Activated CD4-positive, alpha-beta memory T cell treated with anti-CD3 and anti-CD28 coated beads, Interleukin-2, amount 10 ng/mL, durations not matched to agents 7 days and 5 days (primary cell): ENCODE measurements around the gene UBE2J1. TPM values are rescaled to one million over a fixed set of nuclear protein-coding genes. Genes with fewer than 3 reads are reported as not detected.
"Not testable (repeated sequence)": the region's sequence is repeated elsewhere in the genome, so short reads cannot be mapped to it uniquely, and the experiment has no call there.

Experiments used
- CTCF ChIA-PET: fragments of 350-600 bp; sonication (Branson Sonifier 250); formaldehyde crosslinking; loops from one replicate; lab custom pipeline; 2021; ENCODE audit warnings: antibody characterized with exemption, inconsistent platforms; lab: Charles Lee
- POLR2A ChIA-PET: fragments of 350-600 bp; sonication (Branson Sonifier 250); formaldehyde crosslinking; loops from one replicate; lab custom pipeline; 2021; ENCODE audit warnings: antibody characterized with exemption; lab: Charles Lee
- DNase-seq: peaks from one replicate; pipeline ENCODE4 v3.0.0-alpha.2; 2020
- H3K27ac Mint-ChIP-seq: one replicate; pipeline ENCODE4 v1.8.0; 2021; ENCODE audit warnings: mild to moderate bottlenecking, mixed read lengths
- H3K27me3 Mint-ChIP-seq: one replicate; pipeline ENCODE4 v1.8.0; 2021; ENCODE audit warnings: mixed read lengths
- H3K36me3 Mint-ChIP-seq: one replicate; pipeline ENCODE4 v1.8.0; 2021; ENCODE audit warnings: low read depth, mixed read lengths
- H3K4me1 Mint-ChIP-seq: one replicate; pipeline ENCODE4 v1.8.0; 2021; ENCODE audit warnings: mixed read lengths
- H3K4me3 Mint-ChIP-seq: one replicate; pipeline ENCODE4 v1.8.0; 2021; ENCODE audit warnings: mild to moderate bottlenecking, mixed read lengths
- H3K9me3 Mint-ChIP-seq: one replicate; pipeline ENCODE4 v1.8.0; 2021; ENCODE audit warnings: mixed read lengths
- total RNA-seq, 2 experiments: library from RNA; stranded (reverse); gene quantifications; one replicate each; pipeline ENCODE4 v1.2.3, GENCODE V29; 2021

Gene UBE2J1, protein sequence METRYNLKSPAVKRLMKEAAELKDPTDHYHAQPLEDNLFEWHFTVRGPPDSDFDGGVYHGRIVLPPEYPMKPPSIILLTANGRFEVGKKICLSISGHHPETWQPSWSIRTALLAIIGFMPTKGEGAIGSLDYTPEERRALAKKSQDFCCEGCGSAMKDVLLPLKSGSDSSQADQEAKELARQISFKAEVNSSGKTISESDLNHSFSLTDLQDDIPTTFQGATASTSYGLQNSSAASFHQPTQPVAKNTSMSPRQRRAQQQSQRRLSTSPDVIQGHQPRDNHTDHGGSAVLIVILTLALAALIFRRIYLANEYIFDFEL
- total RNA-seq = 10 to 100 TPM; 36.9 to 37.2 TPM

DNA sequence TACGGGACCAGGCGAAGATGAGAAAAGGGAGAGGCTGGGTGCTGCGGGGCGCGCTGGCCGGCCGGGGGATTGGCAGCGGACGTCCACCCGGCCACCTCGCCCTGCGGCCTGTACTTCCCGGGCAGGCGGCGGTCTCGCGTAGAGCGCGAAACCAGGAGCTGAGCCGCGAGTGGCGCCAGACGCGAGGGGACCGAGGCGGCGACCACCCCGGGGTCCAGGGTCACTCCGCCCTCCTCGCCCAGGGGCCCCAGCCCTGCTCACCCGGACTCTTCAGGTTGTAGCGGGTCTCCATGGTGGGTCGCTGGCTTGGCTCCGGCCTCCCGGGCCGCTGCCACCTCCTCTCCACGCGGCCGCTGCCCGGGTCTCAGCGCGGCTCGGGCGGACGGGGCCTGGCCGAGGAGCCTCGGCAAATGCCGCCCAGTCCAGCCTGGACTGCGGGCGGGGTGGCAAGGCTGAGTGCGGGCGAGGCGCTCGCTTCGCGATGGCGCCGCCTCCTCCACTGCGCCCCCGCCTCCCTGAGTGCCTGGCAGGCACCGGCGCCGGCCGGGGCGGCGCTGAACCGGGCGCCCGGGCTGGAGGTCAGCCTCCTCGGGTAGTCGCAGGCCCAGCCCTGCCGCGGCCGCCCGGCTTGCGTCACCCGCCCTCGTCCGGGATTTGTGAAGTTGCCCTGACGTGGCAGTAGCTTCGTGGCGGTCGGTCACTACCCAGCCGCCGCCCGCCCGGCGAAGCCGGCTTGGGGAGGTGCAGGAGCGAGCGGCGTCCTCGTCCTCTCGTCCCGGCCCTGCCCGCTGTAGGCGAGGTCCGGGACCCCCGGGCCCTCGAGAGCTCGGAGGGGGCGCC, at the start of gene UBE2J1:
UBE2J1 (minus strand) TSS at position 445 of the 840 bp plus-strand sequence; CDS start at position 292, 153 bp downstream.
- H3K9me3 Mint-ChIP-seq = no peaks in the 10 kb centered on the region
- peaks cover 19% of the 10 kb centered on the region for H3K36me3 Mint-ChIP-seq
- peak within 1 kb of the TSS; percentile 88 for H3K27ac Mint-ChIP-seq
- POLR2A ChIA-PET = interaction anchor here (0.9 to 9.4 kb wide), 16 partner anchors 8 to 932 kb away, joined by 3 to 131 read pairs (median 6); partner anchors contain the start of genes LYRM2, PM20D2, PNRC1 and RNGTT
- peak within 1 kb of the TSS; percentile 90 for H3K4me3 Mint-ChIP-seq
- H3K27me3 Mint-ChIP-seq = no peaks in the 10 kb centered on the region
- DNase-seq = peak; percentile 82
- peaks cover 68% of the 10 kb centered on the region for H3K4me1 Mint-ChIP-seq
- CTCF ChIA-PET = interaction anchor here (0.9 to 4.5 kb wide), 7 partner anchors 10 to 54 kb away, joined by 3 to 41 read pairs (median 12); no protein-coding TSS in a partner anchor

- no peaks in the 10 kb centered on the region for H3K9me3 Mint-ChIP-seq
- H3K4me1 Mint-ChIP-seq = no peaks in the 10 kb centered on the region
- ChIA-PET CTCF (no interaction called here), POLR2A (no interaction called here)
- no peak for DNase-seq
- no peak overlapping the region for H3K4me3 Mint-ChIP-seq
- no peaks in the 10 kb centered on the region for H3K36me3 Mint-ChIP-seq
- H3K27me3 Mint-ChIP-seq = no peaks in the 10 kb centered on the region
- no peak overlapping the region for H3K27ac Mint-ChIP-seq
Observed at GRCh38 chr6:89400912-89401399, 48.4 kb upstream of the UBE2J1 start.

- no peak for DNase-seq
- CTCF ChIA-PET = no interaction called here
- H3K9me3 Mint-ChIP-seq = no peaks in the 10 kb centered on the region
- no peak overlapping the region for H3K4me3 Mint-ChIP-seq
- H3K36me3 Mint-ChIP-seq = no peaks in the 10 kb centered on the region
- H3K27me3 Mint-ChIP-seq = no peaks in the 10 kb centered on the region
- POLR2A ChIA-PET = no interaction called here
- H3K27ac Mint-ChIP-seq = no peak overlapping the region
- no peaks in the 10 kb centered on the region for H3K4me1 Mint-ChIP-seq
Observed at GRCh38 chr6:89400050-89400449, 47.5 kb upstream of the UBE2J1 start.

DNA sequence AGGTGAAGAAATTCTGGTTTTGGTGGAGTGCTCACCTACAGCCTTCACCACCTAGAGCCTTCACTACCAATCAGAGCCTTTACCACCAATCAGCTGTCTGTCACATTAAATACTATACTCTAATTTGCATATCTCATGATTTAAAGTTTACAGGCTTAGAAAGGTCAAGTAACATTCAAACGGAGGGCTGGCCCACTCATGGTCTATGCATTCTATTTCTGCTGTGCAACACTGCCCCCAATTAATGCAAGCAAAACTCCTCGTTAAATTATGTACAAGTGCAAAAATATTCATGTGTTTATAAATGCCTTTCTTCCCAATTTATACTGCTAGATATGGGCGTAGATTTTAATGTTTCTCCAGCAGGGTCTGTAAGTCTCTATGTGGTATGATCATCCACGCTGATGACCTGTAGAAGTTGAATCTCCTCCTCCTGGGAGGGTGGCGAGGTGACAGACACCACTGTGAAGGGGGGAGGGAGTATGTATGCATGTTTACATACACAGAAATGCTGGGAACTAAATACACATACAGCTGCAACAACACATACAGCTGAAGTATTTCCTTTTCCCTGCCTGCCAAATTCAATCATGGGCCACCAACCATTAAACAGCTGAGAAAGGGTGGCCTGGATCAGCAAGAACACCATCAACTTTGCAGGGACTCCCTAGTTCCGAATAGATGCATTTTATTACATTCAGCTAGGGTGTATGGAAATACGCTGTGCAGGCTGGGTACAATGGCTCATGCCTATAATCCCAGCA, 46.4 kb upstream of the UBE2J1 start:
- Mint-ChIP-seq H3K4me1 (no peaks in the 10 kb centered on the region), H3K27me3 (no peaks in the 10 kb centered on the region), H3K27ac (no peak overlapping the region), H3K9me3 (no peaks in the 10 kb centered on the region), H3K4me3 (no peak overlapping the region), H3K36me3 (no peaks in the 10 kb centered on the region)
- ChIA-PET CTCF (interaction anchor here (1.5 kb wide), 1 partner anchor 32 kb away, joined by 3 read pairs; no protein-coding TSS in a partner anchor), POLR2A (no interaction called here)
- DNase-seq = no peak

DNA sequence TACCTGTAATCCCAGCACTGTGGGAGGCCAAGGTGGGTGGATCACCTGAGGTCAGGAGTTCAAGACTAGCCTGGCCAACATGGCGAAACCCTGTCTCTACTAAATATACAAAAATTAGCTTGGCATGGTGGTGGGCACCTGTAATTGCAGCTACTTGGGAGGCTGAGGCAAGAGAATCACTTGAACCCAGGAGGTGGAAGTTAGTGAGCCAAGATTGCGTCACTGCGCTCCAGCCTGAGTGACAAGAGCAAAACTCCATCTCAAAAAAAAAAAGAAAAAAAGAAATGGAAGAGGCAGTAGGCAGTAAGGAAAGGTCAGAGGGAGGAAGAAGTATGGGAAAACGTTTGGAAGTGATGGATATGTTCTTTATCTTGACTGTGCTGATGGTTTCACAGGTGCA, 45.4 kb upstream of the UBE2J1 start:
- CTCF ChIA-PET = interaction anchor here (1.5 kb wide), 1 partner anchor 31 kb away, joined by 3 read pairs; no protein-coding TSS in a partner anchor
- DNase-seq, H3K36me3 Mint-ChIP-seq, H3K9me3 Mint-ChIP-seq, H3K27me3 Mint-ChIP-seq, POLR2A ChIA-PET, H3K4me3 Mint-ChIP-seq, H3K27ac Mint-ChIP-seq, H3K4me1 Mint-ChIP-seq: not testable (repeated sequence)

DNA sequence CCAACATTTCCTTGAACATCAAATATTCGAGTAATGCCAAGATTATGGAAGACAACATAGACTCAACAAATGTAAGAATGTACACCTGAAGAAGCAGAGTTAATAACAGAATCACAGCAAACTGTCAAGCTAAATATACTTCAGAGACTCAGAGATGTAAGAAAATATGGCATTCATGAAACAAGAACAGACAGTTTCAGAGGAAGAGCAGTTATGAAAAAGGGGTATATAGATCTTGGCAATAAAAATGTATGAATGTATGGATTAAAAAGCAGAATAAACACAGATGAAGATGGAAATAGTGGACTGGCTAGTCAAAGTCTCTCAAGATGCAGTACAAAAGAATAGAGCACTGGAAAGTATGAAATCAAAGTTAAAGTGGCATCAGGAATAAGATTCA, 41.1 kb upstream of the UBE2J1 start:
- Mint-ChIP-seq H3K36me3 (no peaks in the 10 kb centered on the region), H3K4me3 (no peak overlapping the region), H3K4me1 (no peaks in the 10 kb centered on the region), H3K27me3 (peaks cover 7% of the 10 kb centered on the region), H3K27ac (no peak overlapping the region), H3K9me3 (peaks cover 4% of the 10 kb centered on the region)
- no peak for DNase-seq
- ChIA-PET CTCF (no interaction called here), POLR2A (no interaction called here)

GRCh38 chr6:89392823-89393222, 40.3 kb upstream of the UBE2J1 start:
- peaks cover 7% of the 10 kb centered on the region for H3K27me3 Mint-ChIP-seq
- no peaks in the 10 kb centered on the region for H3K36me3 Mint-ChIP-seq
- no peak for DNase-seq
- CTCF ChIA-PET = no interaction called here
- H3K9me3 Mint-ChIP-seq = peaks cover 4% of the 10 kb centered on the region
- no peak overlapping the region for H3K27ac Mint-ChIP-seq
- POLR2A ChIA-PET = no interaction called here
- H3K4me1 Mint-ChIP-seq = no peaks in the 10 kb centered on the region
- no peak overlapping the region for H3K4me3 Mint-ChIP-seq

DNA sequence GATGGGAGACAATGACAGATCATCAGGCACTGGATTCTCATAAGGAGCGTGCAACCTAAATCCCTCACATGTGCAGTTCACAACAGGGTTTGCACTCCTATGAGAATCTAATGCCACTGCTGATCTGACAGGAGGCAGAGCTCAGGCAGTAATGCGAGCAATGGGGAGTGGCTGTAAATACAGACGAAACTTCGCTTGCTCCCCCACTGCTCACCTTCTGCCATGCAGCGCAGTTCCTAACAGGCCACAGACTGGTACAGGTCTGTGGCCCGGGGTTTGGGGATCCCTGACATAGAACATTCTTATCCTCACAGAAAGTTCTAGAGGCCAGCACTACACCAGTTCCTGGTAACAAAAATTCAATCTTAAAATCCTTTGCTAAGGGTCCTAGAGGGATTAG, 36.3 kb upstream of the UBE2J1 start:
- H3K9me3 Mint-ChIP-seq = peaks cover 6% of the 10 kb centered on the region
- no peak overlapping the region for H3K27ac Mint-ChIP-seq
- ChIA-PET CTCF (interaction anchor here (1.1 to 3.6 kb wide), 2 partner anchors 13 to 17 kb away, joined by 3 to 12 read pairs; no protein-coding TSS in a partner anchor), POLR2A (no interaction called here)
- H3K36me3 Mint-ChIP-seq = no peaks in the 10 kb centered on the region
- no peak for DNase-seq
- H3K4me1 Mint-ChIP-seq = peaks cover 3% of the 10 kb centered on the region
- H3K4me3 Mint-ChIP-seq = no peak overlapping the region
- peaks cover 7% of the 10 kb centered on the region for H3K27me3 Mint-ChIP-seq

DNA sequence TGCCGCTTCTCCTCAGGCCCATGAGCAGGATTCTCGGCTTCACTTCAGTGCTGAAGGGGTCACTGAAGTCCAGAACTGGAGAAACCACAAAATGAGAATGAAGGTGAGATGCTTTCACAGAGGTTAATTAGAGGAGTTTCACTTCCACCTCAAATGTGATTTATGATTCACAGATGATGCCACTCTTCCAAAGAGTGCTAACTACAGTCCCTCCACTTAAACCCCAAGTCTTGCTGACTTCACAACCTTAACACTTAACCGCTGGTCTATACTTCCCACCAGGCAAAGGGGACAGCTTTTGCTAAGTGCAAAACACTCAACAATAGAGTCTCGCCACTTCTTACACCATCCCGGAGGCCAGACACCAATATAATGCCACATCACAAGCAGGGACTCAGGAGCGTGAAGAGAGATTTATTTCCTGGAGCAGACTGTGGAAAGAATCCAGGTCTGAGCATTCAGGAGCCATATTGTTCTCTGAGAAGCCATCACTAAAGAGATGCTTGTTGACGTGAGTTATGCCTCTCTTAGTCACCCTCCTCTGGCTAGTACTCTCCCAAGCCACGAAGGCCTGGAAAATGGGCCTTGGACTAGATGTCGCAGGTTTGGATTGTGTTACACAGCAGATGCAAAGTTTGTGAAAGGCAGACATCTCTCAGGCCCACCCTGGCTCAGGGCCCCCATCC, 35.1 kb upstream of the UBE2J1 start:
- Mint-ChIP-seq H3K36me3 (no peaks in the 10 kb centered on the region), H3K27ac (no peak overlapping the region), H3K9me3 (peaks cover 4% of the 10 kb centered on the region), H3K4me3 (no peak overlapping the region), H3K27me3 (peaks cover 2% of the 10 kb centered on the region), H3K4me1 (peaks cover 3% of the 10 kb centered on the region)
- ChIA-PET CTCF (interaction anchor here (1.1 to 3.6 kb wide), 3 partner anchors 12 to 45 kb away, joined by 3 to 12 read pairs (median 3); no protein-coding TSS in a partner anchor), POLR2A (no interaction called here)
- no peak for DNase-seq

- POLR2A ChIA-PET = no interaction called here
- Mint-ChIP-seq H3K4me3 (no peak overlapping the region), H3K36me3 (no peaks in the 10 kb centered on the region), H3K9me3 (peaks cover 4% of the 10 kb centered on the region), H3K4me1 (peaks cover 3% of the 10 kb centered on the region), H3K27me3 (peaks cover 2% of the 10 kb centered on the region), H3K27ac (no peak overlapping the region)
- no peak for DNase-seq
- CTCF ChIA-PET = interaction anchor here (1.4 to 3.6 kb wide), 2 partner anchors 15 to 46 kb away, joined by 3 to 12 read pairs; no protein-coding TSS in a partner anchor
Observed at GRCh38 chr6:89386917-89387491, 34.5 kb upstream of the UBE2J1 start.

- CTCF ChIA-PET = interaction anchor here (1.7 to 2.0 kb wide), 2 partner anchors 10 to 16 kb away, joined by 4 read pairs; no protein-coding TSS in a partner anchor
- Mint-ChIP-seq H3K9me3 (peaks cover 2% of the 10 kb centered on the region), H3K4me3 (no peak overlapping the region), H3K27ac (no peak overlapping the region), H3K4me1 (peaks cover 3% of the 10 kb centered on the region), H3K27me3 (peaks cover 2% of the 10 kb centered on the region), H3K36me3 (no peaks in the 10 kb centered on the region)
- POLR2A ChIA-PET = no interaction called here
- no peak for DNase-seq
Observed at GRCh38 chr6:89385846-89386245, 33.3 kb upstream of the UBE2J1 start.
